NAMALWA (cell line): ENCODE results near the gene GSTM5.
"Not testable (repeated sequence)": the region's sequence is repeated elsewhere in the genome, so short reads cannot be mapped to it uniquely, and the experiment has no call there.

Experiments used
- DNase-seq: peaks from one replicate; pipeline ENCODE4 v3.0.0-alpha.2; 2015; ENCODE audit warnings: low spot score

The GSTM5 gene

GRCh38 chr1:109728870-109729269, 16.8 kb downstream of the GSTM5 start:
- no peak for DNase-seq

GRCh38 chr1:109730666-109731065, 18.6 kb downstream of the GSTM5 start:
- no peak for DNase-seq

GRCh38 chr1:109732390-109732881, 20.4 kb downstream of the GSTM5 start:
- no peak for DNase-seq

GRCh38 chr1:109733236-109733870, 21.3 kb downstream of the GSTM5 start:
- no peak for DNase-seq

GRCh38 chr1:109739738-109740614, 27.9 kb downstream of the GSTM5 start:
- no peak for DNase-seq

- DNase-seq, result no peak
Measured at GRCh38 chr1:109740615-109741373, 28.7 kb downstream of the GSTM5 start, which contains the start of gene GSTM3. TSS of gene GSTM3 (minus strand) at chr1:109741038. CDS start at chr1:109740287, 751 bp downstream.

GRCh38 chr1:109748311-109748710, 36.3 kb downstream of the GSTM5 start:
- not testable (repeated sequence) for DNase-seq

- no peak for DNase-seq
Measured at GRCh38 chr1:109749221-109749620, 37.2 kb downstream of the GSTM5 start.

GRCh38 chr1:109750241-109750882, 38.3 kb downstream of the GSTM5 start:
- DNase-seq, result no peak

GRCh38 chr1:109750920-109751319, 38.9 kb downstream of the GSTM5 start:
- no peak for DNase-seq

- DNase-seq, result no peak
Measured at GRCh38 chr1:109751531-109752260, 39.6 kb downstream of the GSTM5 start.

GRCh38 chr1:109754738-109755137, 42.7 kb downstream of the GSTM5 start:
- no peak for DNase-seq

GRCh38 chr1:109756325-109756724, 44.3 kb downstream of the GSTM5 start:
- DNase-seq, result not testable (repeated sequence)

- DNase-seq, result no peak
Measured at GRCh38 chr1:109756848-109757521, 44.9 kb downstream of the GSTM5 start.

GRCh38 chr1:109757936-109758786, 46.1 kb downstream of the GSTM5 start:
- no peak for DNase-seq

- no peak for DNase-seq
Measured at GRCh38 chr1:109759513-109760334, 47.7 kb downstream of the GSTM5 start.

- DNase-seq, result no peak
Measured at GRCh38 chr1:109760581-109761226, 48.7 kb downstream of the GSTM5 start.
